ENCODE measurements around the gene VGLL4.

- no peak for TF ChIP-seq CTCF (IDR thresholded peaks at IDR 0.05)
- TF ChIP-seq EP300 (IDR thresholded peaks at IDR 0.05) = no peak
- no peak for TF ChIP-seq POLR2A (IDR thresholded peaks at IDR 0.05)
These were observed 14.5 kb upstream of the VGLL4 start for GRCh38 chr3:11658180-11658579.
